GM18870 (cell line): ENCODE data around the gene ADGRB3.

Experiments
- ATAC-seq: cut with Tn5 transposase; IDR thresholded peaks from one replicate; pipeline ENCODE4 v1.9.1; 2021; ENCODE audit warnings: moderate library complexity; ENCODE audit not compliant: unreplicated experiment

The ADGRB3 gene

GRCh38 chr6:68634726-68635411 is at the start of gene ADGRB3:
Gene ADGRB3, plus strand, starts transcription at chr6:68635282. Its CDS starts 3,394 bp downstream, at chr6:68638676.
- no peak for ATAC-seq

DNA sequence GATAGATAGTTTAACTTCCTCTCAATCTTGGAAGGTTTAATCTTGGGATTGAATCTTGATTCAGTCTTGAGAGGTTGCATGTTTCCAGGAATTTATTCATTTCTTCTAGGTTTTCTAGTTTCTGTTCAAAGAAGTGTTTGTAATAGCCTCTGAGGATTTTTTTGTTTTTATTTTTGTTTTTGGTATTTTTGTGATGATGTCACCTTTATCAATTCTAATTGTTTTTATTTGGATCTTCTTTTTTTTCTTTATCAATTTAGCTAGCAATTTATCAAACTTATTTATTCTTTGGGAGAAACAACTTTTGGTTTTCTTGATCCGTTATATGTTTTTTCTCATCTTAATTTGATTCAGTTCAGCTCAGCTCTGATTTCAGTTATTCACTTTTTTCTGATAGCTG is 41.5 kb upstream of the ADGRB3 start:
- ATAC-seq, result no peak

GRCh38 chr6:68597642-68598041 is 37.4 kb upstream of the ADGRB3 start:
- ATAC-seq, result no peak

DNA sequence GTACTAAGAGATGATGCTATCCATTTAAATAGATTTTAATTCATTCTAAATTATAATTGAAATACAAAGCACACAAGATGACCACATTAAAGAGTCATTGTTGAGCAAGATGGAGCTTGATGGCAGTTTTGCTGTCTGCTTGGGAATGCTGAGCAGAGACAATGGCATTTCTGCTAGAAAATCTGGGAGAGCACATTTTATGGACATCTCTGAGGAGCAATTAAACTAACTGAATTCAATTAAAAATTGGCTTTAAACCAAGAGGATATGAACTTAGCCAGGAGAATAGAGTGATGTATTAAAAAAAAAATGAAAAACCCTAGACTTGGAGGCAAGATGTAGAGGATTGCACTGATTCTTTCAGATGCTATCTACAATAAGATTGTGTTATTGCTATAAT is 19.1 kb upstream of the ADGRB3 start:
- no peak for ATAC-seq

DNA sequence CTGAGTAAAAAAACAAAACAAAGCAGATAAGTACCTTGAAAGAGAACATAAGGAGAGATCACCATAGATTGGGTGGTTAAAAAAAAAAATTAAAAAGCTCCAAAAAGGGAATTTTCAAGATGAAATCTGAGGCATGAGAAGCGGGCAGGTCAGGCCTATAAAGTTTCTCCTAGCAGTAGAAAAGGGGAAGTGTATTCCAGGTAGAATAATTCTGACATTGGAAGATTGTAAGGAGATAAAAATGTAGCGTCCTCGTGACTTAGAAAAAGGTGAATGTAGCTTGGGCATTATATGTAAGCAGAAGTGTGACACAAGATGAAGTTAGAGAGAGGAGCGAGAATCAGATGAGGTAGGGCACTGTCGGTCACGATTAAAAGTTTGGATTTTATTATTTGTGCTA is 9.1 kb upstream of the ADGRB3 start:
- ATAC-seq, result no peak

DNA sequence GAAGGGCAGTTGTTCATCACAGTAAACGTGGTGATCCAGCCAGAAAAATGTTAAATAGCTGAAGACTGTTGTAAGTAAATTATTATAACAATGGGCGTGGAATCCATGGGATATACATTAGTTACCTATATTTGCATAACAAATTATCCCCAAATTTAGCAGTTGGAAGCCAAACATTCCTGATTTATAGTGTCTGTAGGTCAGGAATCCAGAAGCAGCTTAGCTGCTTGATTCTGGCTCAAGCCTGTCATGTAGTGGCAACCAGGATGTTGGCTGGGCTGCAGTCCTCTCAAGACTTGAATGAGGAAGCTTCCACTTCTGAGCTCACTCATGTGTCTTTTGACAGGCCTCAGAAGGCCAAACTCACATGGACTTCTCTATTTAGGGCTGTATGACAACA is 6.9 kb upstream of the ADGRB3 start:
- no peak for ATAC-seq

DNA sequence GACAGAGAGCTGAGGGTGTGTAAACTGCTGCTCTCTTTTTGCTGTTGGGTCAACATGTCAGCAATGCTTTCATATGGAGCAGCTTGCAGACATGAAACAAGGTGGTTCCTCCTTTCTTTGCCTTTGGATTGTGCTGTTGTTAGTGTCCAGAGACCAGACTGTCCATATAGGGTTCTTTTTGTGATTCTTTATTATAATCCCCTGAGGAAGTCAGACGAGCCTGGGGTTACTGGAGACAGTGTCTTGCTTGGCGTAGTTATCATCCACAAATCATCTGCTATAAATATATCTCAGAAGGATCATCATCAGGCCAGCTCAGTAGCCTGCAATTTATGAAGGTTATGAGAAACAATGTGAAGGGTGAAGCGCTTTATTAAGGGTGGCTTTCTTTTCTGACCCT is 2.3 kb upstream of the ADGRB3 start:
- no peak for ATAC-seq

- no peak for ATAC-seq
These were observed 1.7 kb upstream of the ADGRB3 start for GRCh38 chr6:68633281-68633971.

DNA sequence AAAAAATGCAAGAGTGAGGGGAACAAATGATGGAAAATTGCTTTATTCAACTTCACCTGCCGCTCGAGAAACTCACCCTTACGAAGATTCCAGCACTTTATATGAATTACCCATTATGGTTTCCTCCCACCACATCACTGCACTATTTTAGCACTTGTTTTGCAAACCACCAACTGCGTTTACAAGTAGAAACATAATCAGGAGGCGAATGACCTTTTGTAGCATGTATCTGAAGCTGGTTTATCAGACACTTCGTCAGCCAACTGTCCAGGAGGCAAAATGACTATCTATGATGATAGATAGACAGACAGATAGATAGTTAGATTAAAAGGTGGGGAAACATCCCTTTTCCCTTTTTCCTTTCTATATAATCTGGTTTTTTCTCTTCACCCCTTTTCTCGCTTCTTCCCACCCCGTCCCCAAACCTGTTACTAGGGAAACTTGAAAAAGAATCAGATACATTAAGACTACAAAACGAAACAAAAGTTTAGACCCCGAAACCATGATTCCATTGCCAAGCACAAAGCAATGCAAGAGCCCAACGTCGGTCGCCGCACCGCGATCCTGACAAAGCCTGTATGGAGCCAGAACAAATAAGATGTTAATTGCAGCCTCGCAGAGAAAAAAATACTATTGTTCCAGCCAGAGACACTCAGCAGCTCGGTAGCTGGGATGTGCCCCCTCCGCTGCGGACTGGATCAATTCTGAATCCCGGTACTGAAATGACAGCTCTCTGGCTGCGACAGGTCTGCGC is 933 bp upstream of the ADGRB3 start:
- no peak for ATAC-seq

DNA sequence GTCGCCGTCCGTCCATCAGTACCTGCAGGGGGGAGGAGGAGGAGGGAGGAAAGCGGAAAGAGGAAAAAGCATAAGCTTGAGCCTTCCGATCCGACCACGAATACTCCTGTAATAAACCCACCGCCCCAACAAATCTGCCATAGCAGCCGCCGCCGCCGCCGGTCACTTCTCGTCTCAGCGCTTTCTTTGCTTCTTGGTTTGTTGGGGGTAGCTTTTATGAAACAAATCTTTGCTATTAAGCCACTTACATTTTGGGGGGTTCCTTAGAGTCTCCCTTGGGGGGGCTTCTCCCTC is 277 bp downstream of the ADGRB3 start:
- no peak for ATAC-seq

GRCh38 chr6:68635706-68636513 is 828 bp downstream of the ADGRB3 start:
- no peak for ATAC-seq

- ATAC-seq, result no peak
These were observed 1.6 kb downstream of the ADGRB3 start for GRCh38 chr6:68636666-68637065.

- no peak for ATAC-seq
These were observed 2.0 kb downstream of the ADGRB3 start for GRCh38 chr6:68637071-68637470.

DNA sequence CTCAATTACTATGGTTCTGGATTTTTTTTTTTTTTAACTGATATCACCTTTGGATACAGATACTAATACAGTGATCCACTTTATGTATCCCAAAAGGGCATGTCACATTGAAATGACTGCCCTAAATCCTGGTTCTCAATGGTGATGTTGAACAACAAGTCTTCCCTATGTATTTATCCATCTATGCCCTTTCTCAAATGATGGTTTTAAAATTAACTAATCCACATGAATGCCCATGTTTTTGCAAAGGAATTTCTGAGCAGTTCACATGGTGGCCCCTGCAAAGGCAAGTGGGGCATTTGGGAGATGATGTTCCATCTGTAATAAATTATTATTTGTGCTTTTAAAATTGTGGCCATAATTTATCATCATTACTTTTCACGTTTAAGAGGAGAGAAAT is 2.7 kb downstream of the ADGRB3 start:
- no peak for ATAC-seq

GRCh38 chr6:68638230-68638900 is 3.3 kb downstream of the ADGRB3 start:
- ATAC-seq, result no peak

DNA sequence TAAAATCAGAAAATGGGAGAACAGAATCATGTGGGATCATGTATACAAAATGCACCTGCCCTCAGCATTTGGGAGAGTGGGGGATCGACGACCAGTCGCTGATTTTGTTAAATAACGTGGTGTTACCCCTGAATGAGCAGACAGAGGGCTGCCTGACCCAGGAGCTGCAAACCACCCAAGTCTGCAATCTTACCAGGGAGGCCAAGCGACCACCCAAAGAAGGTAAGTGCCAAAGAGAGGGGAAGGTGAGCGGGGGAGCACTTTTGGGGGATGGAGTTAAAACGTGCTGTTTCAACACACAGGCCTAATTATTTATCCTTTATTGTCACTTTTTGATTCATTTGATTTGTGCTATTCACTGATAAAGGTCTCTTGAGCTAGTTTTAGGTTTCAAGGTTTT is 4.1 kb downstream of the ADGRB3 start:
- ATAC-seq, result no peak

DNA sequence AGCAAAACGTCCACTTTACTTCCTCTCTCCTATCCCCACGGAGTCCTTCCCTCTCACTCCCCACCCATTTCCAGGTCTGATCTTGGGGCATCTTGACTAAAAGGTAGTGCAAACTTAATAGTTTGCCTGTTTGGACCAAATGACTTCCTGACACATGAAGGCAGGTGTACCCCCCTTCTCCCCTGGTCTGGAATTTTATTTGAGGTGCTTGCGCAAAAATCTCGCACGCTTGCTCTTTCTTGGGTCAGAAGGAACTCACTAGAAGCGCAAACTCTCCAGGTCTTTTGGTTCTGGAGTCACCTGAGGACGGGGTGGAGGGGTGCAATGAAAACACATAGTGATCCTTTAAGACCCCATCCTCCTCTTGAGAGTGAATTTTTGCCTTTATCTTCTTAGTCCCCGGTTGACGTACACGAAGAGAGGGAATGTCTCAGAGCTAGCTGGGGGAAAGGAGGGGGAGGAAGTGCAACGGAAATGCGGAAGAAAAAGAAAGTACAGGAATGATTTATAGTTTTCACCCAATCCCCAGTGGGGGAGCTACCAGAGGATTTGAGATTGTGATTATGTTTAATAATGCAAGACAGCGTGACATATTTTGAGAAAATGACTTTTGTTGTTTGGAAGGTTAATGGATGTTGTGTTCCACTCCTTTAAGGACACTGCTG is 4.9 kb downstream of the ADGRB3 start:
- ATAC-seq, result no peak

DNA sequence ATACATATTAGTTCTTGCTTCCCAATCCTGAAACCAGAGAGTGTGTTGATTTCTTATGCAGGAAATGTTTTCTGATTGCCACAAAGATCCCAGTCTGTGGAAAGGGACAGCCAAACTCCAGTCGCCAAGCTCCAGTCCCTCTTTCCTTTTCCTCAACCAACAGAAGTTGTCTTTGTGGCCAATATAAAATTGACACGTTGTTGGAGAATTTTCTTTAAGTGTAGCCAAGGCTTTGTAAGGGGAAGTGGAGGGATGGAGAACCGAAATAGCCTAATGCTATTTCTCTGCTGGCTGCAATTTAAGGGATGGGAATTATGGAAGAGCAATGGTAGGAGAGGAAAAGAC is 5.4 kb downstream of the ADGRB3 start:
- no peak for ATAC-seq

DNA sequence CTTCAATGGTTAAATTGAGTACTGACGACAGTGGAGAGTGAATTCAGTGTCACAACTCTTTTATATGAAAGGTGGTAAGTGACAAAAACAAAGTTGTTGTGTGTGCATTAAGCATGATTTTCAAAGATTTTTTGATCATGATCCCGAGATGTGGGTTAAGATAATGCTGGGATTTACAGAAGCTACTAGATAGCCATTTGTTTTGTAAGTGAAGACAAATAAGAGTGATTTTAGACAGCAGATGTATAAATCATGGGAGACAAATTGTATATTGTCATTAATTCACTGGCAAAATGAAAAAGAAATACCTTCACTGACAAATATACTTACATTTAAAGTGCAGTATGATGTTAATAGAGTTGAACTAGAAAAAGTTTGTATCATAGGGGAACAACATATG is 6.1 kb downstream of the ADGRB3 start:
- ATAC-seq, result no peak

DNA sequence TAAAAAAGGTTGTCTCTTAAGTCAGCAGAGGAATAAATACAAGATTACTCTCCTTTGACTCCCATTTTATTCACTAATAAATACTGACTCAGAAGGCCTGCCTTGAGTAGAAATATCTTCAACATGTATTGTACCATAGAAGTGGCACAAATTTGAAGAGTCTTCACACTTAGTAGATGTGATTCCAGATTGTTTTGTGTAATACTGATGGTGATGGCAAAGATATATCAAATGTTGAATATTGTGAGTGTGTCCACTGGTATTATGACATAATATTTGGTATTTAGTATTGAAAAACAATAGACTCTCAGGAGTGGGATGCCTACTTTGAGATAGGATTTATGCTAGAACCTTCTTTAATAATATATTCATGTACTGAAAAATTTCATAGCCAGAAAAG is 7.0 kb downstream of the ADGRB3 start:
- no peak for ATAC-seq
